ENCODE measurements around the gene CAB39L.
"Not testable (repeated sequence)": the region's sequence is repeated elsewhere in the genome, so short reads cannot be mapped to it uniquely, and the experiment has no call there.

Gene CAB39L

DNA sequence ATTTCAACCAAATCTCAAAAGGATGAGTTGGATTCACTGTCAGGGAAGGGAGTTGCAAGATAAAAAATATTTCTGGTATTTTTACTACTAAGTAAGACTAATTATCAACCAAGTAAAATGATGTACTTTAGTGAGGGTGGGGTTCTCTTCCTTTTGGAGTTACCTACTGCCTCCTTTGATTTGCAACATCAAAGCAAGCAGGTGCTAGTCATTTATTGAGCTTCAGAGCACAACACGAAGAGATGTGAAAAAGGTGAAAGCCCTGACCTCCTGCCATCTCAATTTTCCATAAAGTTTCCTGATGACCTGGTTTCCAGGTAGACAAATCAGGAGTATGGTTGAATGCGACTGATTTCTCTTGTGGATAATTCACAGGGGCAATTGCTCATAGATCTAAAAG is 100.1 kb downstream of the CAB39L start:
- no peak for DNase-seq (ENCODE audit: insufficient read length, low spot score)
- no peak for FAIRE-seq
- TF ChIP-seq POU2F2 (IDR thresholded peaks at IDR 0.05; ENCODE audit: low read depth, low read length) = no peak
- TF ChIP-seq POLR2AphosphoS5 (IDR thresholded peaks at IDR 0.05; ENCODE audit: low read depth, low read length) = no peak
- TF ChIP-seq SPI1 (IDR thresholded peaks at IDR 0.05; ENCODE audit: low read depth, low read length) = no peak
- no peak for TF ChIP-seq PAX5 (IDR thresholded peaks at IDR 0.05; ENCODE audit: insufficient read depth, low read length, severe bottlenecking)
- TF ChIP-seq TAF1 (IDR thresholded peaks at IDR 0.05; ENCODE audit: low read depth, low read length) = no peak
- no peak for TF ChIP-seq POLR2A (IDR thresholded peaks at IDR 0.05; ENCODE audit: low read depth, low read length)

DNA sequence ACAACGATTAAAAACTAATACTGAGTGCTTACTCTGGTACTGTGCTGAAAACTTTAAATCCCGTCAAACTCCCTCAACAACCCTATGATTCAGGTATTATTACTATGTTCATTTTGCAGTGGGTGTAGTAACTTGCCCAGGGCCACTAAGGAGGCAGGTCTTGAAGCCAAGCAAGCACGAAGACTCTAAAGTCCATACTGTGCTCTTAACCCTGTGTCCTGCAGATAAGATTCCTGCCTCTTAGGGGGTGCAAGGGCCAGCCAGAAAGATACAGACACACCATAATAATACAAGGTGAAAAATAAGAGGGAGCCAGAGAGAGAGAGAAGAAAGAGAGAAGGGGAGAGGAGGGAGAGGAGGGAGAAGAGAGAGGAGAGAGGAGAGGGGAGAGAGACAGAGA is 100.6 kb downstream of the CAB39L start:
- DNase-seq (ENCODE audit: insufficient read length, low spot score) = no peak
- no peak for TF ChIP-seq PAX5 (IDR thresholded peaks at IDR 0.05; ENCODE audit: insufficient read depth, low read length, severe bottlenecking)
- TF ChIP-seq SPI1 (IDR thresholded peaks at IDR 0.05; ENCODE audit: low read depth, low read length) = no peak
- no peak for TF ChIP-seq POU2F2 (IDR thresholded peaks at IDR 0.05; ENCODE audit: low read depth, low read length)
- no peak for TF ChIP-seq POLR2A (IDR thresholded peaks at IDR 0.05; ENCODE audit: low read depth, low read length)
- TF ChIP-seq POLR2AphosphoS5 (IDR thresholded peaks at IDR 0.05; ENCODE audit: low read depth, low read length) = no peak
- no peak for FAIRE-seq

DNA sequence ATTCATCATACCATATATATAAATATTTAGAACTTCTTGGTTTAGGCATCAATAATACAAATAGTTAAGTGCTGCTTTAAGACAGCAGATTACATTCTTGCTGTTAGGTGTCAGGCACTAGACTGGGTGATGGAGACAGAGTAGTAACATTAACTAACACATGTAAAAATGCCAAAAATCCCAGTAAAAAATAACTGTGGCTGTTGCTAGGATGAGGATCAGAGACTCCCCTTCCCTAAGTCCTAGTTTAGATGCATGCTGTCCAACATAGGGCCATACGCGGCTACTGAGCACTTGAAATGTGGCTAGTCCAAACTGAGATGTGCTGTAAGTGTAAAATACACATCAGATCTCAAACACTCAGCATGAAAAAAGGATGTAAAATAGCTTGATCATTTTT is 101.4 kb downstream of the CAB39L start:
- no peak for TF ChIP-seq PAX5 (IDR thresholded peaks at IDR 0.05; ENCODE audit: insufficient read depth, low read length, severe bottlenecking)
- no peak for FAIRE-seq
- no peak for DNase-seq (ENCODE audit: insufficient read length, low spot score)

DNA sequence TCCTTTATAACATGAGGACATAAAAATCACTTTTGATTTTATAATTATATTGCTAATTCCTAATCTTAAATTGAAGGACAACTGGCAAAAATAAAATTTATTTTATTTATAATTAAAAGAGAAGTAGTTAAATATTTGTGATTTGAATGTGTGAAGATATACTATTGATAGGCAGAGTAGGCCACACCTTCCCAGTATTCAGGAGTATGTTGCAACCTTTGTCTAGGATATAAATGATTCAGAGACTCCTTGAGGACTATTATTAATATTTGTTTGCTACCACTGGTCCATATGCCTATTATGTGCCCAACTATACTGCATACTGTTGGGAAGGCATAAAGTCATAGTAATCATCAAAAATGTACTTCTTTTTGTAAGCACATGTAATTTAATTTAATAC is 101.9 kb downstream of the CAB39L start:
- DNase-seq (ENCODE audit: insufficient read length, low spot score) (no peak), FAIRE-seq (no peak)
- TF ChIP-seq POLR2AphosphoS5 (IDR thresholded peaks at IDR 0.05; ENCODE audit: low read depth, low read length) (no peak), POLR2A (IDR thresholded peaks at IDR 0.05; ENCODE audit: low read depth, low read length) (no peak), SPI1 (IDR thresholded peaks at IDR 0.05; ENCODE audit: low read depth, low read length) (no peak), TAF1 (IDR thresholded peaks at IDR 0.05; ENCODE audit: low read depth, low read length) (no peak), POU2F2 (IDR thresholded peaks at IDR 0.05; ENCODE audit: low read depth, low read length) (no peak), PAX5 (IDR thresholded peaks at IDR 0.05; ENCODE audit: insufficient read depth, low read length, severe bottlenecking) (no peak)

DNA sequence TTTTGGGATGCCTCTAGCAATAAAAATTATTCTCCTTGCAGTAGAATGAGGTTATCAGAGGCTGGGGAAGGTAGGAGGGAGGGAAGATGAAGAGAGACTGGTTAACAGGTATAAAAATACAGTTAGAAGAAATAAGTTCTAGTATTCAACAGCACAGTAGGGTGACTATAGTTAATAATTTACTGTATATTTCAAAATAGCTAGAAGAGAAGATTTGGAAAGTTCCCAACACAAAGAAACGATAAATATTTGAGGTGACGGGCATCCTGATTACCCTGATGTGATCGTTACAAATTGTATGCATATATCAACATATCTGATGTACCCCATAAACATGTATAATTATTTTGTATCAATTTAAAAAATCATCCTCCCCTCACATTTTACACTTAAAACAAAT is 102.3 kb downstream of the CAB39L start:
- DNase-seq (ENCODE audit: insufficient read length, low spot score) (no peak), FAIRE-seq (no peak)
- TF ChIP-seq POU2F2 (IDR thresholded peaks at IDR 0.05; ENCODE audit: low read depth, low read length) (no peak), PAX5 (IDR thresholded peaks at IDR 0.05; ENCODE audit: insufficient read depth, low read length, severe bottlenecking) (no peak), POLR2AphosphoS5 (IDR thresholded peaks at IDR 0.05; ENCODE audit: low read depth, low read length) (no peak), POLR2A (IDR thresholded peaks at IDR 0.05; ENCODE audit: low read depth, low read length) (no peak), SPI1 (IDR thresholded peaks at IDR 0.05; ENCODE audit: low read depth, low read length) (no peak), TAF1 (IDR thresholded peaks at IDR 0.05; ENCODE audit: low read depth, low read length) (no peak)

DNA sequence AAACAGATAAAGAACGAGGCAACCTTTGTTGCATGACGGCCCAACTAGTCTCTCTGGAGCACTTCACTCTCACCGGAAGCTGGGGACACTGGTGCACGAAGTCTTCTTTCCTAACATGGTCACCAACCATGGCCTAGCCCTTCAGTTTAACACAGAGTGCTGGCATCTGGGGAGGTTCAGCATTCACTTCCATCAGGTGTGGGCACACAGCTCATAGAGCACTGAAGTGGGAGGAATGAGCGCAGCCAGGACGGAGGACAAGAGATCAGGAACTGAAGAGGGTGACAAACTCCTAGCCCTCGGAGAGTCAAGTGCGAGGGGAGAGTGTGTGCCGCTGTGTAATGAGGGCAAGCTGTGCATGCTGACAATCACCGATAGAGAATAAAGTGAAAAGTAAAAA is 103.7 kb downstream of the CAB39L start:
- TF ChIP-seq TAF1 (IDR thresholded peaks at IDR 0.05; ENCODE audit: low read depth, low read length) (no peak), SPI1 (IDR thresholded peaks at IDR 0.05; ENCODE audit: low read depth, low read length) (no peak), PAX5 (IDR thresholded peaks at IDR 0.05; ENCODE audit: insufficient read depth, low read length, severe bottlenecking) (no peak), POLR2AphosphoS5 (IDR thresholded peaks at IDR 0.05; ENCODE audit: low read depth, low read length) (no peak), POU2F2 (IDR thresholded peaks at IDR 0.05; ENCODE audit: low read depth, low read length) (no peak), POLR2A (IDR thresholded peaks at IDR 0.05; ENCODE audit: low read depth, low read length) (no peak)
- DNase-seq (ENCODE audit: insufficient read length, low spot score) = no peak
- FAIRE-seq = no peak

DNA sequence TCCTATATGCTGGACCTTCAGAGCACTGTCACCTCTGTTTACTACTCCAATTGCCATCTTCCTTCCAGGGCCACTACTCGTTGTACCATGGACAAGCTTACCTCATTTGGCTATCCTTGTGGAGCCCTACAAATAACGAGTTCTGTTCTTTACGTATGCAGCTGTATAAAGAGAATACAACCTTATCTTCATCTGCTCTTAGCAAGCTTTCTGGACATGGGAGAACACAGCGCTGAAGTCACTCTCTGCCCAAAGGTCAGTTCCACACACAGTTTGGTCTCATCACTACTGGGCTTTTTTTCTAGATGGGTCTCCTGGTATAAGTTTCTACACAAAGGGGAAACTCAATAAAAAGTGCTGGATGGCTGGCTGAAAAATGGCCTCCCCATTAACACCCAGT is 107.2 kb downstream of the CAB39L start:
- TF ChIP-seq PAX5 (IDR thresholded peaks at IDR 0.05; ENCODE audit: insufficient read depth, low read length, severe bottlenecking) (no peak), SPI1 (IDR thresholded peaks at IDR 0.05; ENCODE audit: low read depth, low read length) (no peak), TAF1 (IDR thresholded peaks at IDR 0.05; ENCODE audit: low read depth, low read length) (no peak), POLR2A (IDR thresholded peaks at IDR 0.05; ENCODE audit: low read depth, low read length) (no peak), POLR2AphosphoS5 (IDR thresholded peaks at IDR 0.05; ENCODE audit: low read depth, low read length) (no peak), POU2F2 (IDR thresholded peaks at IDR 0.05; ENCODE audit: low read depth, low read length) (no peak)
- DNase-seq (ENCODE audit: insufficient read length, low spot score) = no peak
- no peak for FAIRE-seq

DNA sequence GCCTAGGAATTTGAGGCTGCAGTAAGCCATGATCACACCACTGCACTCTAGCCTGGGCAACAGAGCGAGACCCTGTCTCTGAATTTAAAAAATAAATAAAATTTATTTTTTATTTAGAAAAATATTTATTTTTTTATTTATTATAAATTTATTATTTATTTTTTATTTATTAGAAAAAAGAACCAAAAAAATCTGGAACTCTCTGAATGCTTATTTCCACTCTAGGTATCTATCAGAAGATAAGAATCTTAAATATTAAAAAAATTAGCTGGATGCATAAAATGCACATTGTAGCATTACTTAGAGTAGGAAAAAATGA is 113.4 kb downstream of the CAB39L start:
- DNase-seq (ENCODE audit: insufficient read length, low spot score) (no peak), FAIRE-seq (no peak)
- no peak for TF ChIP-seq POLR2A (IDR thresholded peaks at IDR 0.05; ENCODE audit: low read depth, low read length)
- TF ChIP-seq TAF1 (IDR thresholded peaks at IDR 0.05; ENCODE audit: low read depth, low read length) = no peak
- no peak for TF ChIP-seq SPI1 (IDR thresholded peaks at IDR 0.05; ENCODE audit: low read depth, low read length)
- TF ChIP-seq POLR2AphosphoS5 (IDR thresholded peaks at IDR 0.05; ENCODE audit: low read depth, low read length) = no peak
- no peak for TF ChIP-seq POU2F2 (IDR thresholded peaks at IDR 0.05; ENCODE audit: low read depth, low read length)
- TF ChIP-seq PAX5 (IDR thresholded peaks at IDR 0.05; ENCODE audit: insufficient read depth, low read length, severe bottlenecking) = no peak

DNA sequence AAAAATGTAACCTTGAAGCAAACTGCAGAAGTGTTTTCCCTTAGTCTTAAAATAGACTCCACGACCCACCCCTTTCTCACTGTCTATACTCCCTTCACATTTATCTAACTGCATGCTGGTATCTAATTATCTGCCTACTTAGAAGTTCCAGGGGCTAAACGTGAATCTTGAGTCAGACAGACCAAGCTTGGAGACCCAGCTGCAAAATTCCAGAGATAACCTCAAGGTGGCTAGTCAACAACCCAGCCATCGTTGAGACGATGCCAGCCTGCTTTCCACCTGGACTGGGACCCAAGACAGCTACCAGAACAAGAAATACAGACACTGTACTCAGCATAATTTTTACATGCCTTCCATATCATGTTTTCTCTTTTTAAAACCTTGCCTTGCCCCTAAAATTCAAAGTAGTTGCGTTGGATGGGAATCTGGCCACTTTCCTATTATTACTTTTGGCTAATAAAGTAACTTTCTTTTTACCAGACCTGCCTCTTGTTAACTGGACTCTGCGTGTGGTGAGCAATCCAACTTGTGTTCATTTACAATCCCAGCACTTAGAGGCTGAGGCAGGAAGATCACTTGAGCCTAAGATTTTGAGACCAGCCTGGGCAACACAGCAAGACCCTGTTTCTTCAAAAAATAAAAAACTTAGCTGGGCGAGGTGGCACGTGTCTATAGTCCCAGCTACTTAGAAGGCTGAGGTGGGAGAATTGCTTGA is 113.9 kb downstream of the CAB39L start:
- TF ChIP-seq TAF1 (IDR thresholded peaks at IDR 0.05; ENCODE audit: low read depth, low read length) (no peak), POLR2A (IDR thresholded peaks at IDR 0.05; ENCODE audit: low read depth, low read length) (no peak), POU2F2 (IDR thresholded peaks at IDR 0.05; ENCODE audit: low read depth, low read length) (no peak), SPI1 (IDR thresholded peaks at IDR 0.05; ENCODE audit: low read depth, low read length) (no peak), PAX5 (IDR thresholded peaks at IDR 0.05; ENCODE audit: insufficient read depth, low read length, severe bottlenecking) (no peak), POLR2AphosphoS5 (IDR thresholded peaks at IDR 0.05; ENCODE audit: low read depth, low read length) (no peak)
- DNase-seq (ENCODE audit: insufficient read length, low spot score) = no peak
- no peak for FAIRE-seq

DNA sequence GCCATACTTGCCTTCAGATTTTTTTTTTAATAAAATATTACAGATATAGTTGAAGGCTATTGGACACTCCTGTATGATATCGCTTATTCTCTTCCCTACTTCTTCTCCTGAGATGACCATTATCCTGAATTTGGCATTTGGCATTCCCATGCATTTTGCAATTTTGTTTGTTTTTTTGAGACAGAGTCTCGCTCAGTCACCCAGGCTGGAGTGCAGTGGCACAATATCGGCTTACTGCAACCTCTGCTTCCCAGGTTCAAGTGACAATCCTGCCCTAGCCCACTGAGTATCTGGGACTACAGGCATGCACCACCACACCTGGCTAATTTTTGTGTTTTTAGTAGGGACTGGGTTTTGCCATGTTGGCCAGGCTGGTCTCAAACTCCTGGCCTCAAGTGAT is 116.7 kb downstream of the CAB39L start:
- FAIRE-seq; DNase-seq (ENCODE audit: insufficient read length, low spot score): not testable (repeated sequence)
